LNCAP (cell line): Measurements from ENCODE around the gene GATA5.

ENCODE experiments used
- TF ChIP-seq, protein P1 (sequence below): fragments of 450-650 bp; IDR thresholded peaks from 2 replicates; pipeline ENCODE4 v1.5.1; 2017; ENCODE audit warnings: mild to moderate bottlenecking

GATA5 gene

DNA sequence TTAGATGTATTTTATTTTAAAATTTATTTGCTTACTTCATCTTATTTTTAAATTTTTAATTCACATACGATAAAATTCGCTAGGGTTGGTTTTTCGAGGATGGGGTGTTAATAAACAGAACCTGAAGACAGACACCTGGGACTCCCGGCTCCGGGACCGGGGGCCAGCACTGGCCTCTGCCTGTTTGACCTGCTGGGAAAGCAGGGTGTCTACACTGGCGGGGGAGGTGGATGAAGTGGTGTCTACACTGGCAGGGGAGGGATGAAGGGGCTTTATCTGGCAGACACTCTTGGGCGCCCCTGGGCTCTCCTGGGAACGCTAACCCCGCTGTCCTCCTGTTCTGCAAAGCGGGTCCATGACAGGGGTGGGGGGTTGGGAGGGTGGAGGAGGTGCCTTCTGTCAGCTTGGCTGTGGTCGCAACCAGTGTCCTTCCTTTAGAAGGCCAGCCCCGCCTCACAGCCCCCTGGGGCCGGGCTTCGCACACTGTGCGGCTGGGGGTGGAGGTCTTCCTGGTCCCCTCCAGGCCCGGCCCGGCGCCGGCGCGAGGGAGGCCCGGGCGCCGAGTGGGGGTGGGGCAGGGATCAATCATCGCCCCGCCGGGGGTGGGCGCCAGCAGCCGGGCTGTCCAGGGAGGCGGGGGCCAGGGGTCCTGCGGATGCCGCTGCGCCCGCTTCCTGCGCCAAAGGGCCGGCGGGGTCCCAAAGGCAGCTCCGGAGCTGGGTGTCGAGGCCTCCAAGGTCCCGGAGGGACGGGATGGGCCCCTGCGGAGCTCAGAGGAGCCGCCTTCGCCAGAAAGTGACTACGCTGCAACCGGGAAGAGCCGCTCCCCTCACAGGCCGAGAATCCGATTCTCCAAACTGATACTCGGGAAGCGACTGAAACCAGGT lies 1.8 kb downstream of the GATA5 start:
- TF ChIP-seq, protein P1, sequence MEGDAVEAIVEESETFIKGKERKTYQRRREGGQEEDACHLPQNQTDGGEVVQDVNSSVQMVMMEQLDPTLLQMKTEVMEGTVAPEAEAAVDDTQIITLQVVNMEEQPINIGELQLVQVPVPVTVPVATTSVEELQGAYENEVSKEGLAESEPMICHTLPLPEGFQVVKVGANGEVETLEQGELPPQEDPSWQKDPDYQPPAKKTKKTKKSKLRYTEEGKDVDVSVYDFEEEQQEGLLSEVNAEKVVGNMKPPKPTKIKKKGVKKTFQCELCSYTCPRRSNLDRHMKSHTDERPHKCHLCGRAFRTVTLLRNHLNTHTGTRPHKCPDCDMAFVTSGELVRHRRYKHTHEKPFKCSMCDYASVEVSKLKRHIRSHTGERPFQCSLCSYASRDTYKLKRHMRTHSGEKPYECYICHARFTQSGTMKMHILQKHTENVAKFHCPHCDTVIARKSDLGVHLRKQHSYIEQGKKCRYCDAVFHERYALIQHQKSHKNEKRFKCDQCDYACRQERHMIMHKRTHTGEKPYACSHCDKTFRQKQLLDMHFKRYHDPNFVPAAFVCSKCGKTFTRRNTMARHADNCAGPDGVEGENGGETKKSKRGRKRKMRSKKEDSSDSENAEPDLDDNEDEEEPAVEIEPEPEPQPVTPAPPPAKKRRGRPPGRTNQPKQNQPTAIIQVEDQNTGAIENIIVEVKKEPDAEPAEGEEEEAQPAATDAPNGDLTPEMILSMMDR, result no peak

- TF ChIP-seq, protein P1, result no peak
Measured at GRCh38 chr20:62472941-62473585, 2.7 kb downstream of the GATA5 start.

DNA sequence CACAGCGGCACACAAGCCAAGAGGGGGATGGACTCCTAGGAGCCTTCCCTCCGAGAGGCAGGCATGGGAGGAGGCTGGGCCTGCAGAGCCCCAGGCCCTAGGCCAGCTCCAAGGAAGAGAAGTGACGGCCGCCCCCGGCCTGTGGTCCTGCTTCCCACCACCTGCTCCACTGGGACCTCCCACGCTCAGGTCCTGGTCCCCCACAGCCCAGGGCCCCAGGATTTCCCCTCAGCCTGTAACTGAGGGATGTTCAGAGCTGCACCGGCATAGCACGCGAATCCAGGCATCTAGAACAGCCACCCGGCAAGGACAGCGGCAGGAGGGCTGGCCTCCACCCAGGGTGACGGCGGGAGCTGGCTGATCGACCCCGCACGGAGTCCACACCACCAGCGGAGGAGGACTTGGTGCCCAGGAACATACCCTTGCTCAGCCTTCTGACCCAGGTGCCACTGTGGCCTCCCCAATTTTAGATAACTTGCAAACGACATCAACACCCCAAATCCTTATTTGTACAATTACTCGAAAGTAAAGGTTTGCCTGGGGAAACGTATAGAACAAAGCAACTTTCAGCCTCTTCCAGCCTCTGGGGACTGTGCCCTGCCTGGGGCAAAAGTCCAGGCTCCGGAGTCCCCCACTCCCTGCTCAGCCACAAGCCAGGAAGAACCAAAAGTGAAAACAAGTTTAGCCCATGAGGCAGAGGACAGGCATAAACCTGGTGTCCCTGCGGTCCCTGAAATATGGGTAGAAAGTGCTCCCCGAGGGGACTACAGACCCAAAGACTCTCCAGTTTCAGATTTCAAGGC lies 3.5 kb downstream of the GATA5 start:
- TF ChIP-seq, protein P1, result no peak

GRCh38 chr20:62470459-62470858 lies 5.3 kb downstream of the GATA5 start:
- TF ChIP-seq, protein P1, result no peak

DNA sequence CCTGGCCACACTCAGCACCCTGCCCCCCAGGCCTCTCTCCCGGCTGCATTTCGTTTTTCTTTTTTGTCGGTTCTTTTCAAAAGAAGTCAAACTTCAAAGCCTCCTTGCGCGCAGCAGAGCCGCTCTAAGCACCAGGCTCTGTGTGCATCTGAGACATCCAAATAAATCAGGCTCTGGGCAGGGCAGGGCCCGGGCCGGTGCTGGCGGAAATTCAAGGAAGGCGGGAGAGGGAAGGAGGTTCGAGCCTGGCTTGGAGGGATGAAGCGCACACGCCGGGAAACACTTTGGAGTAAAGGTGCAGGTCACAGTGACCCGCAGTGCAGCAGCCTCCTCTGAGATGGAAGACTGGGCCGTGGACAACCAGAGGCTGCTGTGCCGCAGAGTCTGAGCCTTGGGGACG lies 5.8 kb downstream of the GATA5 start:
- TF ChIP-seq, protein P1, result no peak

DNA sequence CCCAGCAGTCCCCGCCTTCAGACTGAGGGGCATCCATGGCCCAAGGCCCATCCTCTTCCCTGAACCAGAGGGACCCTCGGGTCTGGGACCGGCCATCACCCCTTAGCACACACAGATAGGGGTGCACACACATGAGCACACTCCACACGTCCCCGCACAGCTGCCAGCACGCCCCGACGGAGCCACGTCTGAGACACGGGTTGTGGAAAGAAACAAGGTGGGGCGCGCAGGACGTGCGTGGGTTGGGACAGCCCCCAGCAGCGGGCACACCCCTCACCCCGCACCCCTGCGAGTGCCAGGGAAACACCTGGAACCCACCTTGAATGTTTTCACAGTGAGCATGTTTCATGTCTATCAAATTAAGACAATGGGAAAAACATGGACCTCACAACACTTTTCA lies 6.4 kb downstream of the GATA5 start:
- TF ChIP-seq, protein P1, result no peak

- TF ChIP-seq, protein P1, result no peak
Measured at GRCh38 chr20:62466806-62467537, 8.8 kb downstream of the GATA5 start.
